HG03558 (cell line): ENCODE measurements around the gene CD81.

Source experiments
- ATAC-seq: cut with Tn5 transposase; IDR thresholded peaks from one replicate; pipeline ENCODE4 v1.9.1; 2021; ENCODE audit warnings: moderate number of reproducible peaks; ENCODE audit not compliant: unreplicated experiment; ENCODE audit errors: extremely low read depth

The CD81 gene

DNA sequence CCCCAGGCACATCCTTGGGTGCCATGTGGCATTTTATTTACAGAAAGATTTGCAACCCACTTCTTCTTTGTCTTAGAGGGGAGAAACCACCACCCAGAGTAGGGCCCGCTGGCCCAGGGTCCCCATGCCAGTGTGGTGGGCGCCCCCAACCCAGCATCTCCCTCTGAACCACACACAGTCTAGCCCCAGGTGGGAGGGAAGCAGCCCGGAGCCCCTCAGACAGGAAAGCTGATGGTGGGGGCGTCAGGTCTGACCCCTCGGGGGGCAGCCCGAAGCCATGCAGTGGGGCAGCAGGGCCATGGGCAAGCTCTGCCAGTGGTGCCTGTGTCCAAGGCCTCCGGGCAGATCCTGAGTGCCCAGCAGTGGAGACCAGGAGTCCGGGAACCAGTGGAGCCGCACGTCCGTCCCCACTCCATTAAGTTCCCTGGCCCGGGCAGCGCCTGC lies 55.5 kb downstream of the CD81 start:
- no peak for ATAC-seq

DNA sequence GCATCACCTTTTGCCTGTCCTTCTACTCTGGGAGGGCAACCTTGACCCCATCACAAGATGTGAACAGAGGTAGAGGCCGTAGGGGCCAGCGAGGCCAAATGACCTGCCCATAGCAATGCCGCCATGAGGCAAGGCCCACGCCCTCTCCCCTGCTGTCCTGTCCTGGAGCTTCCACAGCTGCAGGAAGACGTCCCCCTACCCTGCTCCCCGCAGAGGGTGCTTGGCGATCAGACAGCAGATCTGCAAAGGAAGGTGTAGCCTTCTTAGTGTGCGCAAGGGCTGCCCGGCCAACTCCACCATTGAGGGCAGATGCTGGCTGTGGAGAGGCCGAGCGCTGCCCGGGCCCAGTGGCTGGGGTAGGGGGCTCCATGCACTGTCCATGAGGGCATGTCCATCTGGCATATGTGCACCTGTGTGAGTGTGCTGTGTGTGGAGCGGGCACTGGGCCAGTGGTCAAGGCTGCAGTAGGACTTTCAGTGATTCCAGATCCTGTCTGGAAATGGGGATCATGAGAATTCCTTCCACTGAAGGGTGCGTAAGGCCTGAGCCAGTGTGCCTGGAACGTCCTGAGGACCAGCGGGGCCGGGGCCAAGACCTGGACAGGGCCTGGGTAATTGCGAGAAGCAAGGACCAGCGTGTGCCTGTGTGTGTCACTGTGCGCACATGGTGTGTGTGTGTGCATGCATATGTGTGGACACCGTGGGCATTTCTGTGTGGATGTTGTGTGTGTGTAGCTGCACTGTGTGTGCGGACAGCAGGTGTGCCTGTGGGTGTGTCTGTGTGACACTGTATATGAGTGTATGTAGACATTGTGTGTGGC lies 56.2 kb downstream of the CD81 start:
- no peak for ATAC-seq

DNA sequence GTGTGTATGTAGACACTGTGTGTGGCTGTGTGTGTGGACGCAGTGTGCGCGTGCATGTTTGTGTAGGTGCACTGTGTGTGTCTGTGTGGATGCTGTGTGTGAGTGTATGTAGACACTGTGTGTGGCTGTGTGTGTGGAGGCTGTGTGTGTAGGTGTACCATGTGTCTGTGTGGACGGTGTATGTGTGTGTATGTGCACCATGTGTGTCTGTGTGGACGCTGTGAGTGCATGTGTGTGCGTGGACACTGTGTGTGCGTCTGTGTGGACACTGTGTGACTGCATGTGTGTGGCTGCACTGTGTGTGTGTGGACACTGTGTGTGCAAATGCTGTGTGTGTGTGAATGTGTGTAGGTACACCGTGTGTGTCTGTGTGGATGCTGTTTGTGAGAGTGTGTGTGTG lies 56.9 kb downstream of the CD81 start:
- no peak for ATAC-seq

DNA sequence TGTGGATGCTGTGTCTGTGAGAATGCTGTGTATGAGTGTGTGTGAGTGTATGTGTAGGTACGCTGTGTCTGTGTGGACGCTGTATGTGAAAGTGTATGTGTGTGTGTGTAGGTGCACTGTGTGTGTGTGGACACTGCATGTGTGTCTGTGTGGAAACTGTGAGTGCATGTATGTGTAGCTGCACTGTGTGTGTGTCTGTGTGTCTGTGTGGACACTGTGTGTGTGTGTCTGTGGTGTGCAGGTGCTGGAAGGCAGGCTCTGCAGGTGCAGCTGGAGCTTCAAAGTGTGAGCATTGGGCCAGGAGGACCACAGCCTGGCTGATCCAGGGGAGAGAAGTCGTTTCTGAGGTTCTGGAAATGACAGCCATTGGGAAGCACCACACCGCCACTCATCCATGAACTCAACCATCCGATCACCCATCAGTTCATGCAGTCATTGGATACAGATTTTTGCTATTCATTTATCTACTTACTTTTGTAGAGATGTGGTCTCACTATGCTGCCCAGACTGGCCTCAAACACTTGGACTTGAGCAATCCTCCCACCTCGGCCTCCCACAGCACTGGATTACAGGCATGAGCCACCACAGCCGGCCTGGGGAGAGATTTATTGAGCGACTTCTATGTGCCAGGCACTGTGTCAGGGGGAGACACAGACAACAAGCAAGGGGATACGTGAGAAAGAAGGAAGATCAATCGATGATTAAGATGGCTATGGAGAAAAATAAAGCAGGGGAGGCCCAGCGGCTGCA lies 57.6 kb downstream of the CD81 start:
- no peak for ATAC-seq

DNA sequence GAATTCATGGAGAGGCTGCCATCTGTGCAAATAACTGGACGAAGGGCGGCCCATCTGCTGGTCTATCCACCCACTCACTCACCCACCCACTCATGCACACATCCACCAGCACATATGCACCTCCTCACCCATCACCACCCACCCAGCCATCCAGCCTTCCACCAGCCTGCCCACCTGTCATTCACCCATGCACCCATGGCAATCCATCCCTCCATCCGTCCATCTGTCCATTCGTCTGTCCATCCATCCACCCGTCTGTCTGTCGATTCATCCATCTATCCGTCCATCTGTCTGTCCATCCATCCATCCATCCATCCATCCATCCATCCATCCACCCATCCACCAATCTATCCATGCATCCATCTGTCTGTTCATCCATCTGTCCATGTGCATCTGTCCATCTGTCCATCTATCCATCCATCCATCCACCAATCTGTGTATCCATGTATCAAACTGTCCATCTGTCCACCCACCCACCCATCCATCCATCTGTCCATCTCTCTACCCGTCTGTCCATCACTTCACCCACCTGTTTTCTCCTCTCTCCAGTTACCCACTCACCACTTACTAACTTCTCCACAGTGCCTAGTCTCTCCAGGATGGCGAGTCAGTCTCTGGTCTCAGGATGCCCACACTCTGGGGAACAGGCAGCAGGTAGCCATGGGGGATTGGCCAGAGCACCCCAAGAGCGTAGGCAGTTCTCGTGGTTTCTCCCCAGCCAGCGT lies 58.3 kb downstream of the CD81 start:
- no peak for ATAC-seq

DNA sequence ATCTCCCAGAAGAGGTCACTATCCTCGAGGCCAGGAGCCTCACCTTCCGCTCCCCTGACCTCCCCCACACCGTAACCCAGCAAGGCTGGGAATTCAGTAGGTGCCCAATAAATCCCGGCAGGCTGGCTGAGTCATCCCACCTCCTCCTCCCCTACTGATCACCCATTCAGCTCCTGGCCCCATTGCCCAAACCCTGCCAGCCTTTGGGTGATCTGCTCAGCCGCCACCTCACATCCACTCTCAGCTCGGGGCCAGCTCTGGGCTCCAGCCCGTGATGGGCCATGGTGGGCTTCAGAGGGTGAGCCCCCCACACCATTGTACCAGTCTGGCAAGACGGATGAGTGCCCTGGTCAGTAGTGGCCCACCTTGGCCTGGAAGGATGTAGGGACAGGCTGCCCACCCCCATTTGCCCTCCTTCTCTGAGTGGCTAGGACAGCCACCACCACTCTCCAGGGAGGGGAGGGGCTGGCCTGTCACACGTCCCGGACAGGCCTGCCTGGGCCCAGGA lies 59.0 kb downstream of the CD81 start:
- ATAC-seq: no peak

DNA sequence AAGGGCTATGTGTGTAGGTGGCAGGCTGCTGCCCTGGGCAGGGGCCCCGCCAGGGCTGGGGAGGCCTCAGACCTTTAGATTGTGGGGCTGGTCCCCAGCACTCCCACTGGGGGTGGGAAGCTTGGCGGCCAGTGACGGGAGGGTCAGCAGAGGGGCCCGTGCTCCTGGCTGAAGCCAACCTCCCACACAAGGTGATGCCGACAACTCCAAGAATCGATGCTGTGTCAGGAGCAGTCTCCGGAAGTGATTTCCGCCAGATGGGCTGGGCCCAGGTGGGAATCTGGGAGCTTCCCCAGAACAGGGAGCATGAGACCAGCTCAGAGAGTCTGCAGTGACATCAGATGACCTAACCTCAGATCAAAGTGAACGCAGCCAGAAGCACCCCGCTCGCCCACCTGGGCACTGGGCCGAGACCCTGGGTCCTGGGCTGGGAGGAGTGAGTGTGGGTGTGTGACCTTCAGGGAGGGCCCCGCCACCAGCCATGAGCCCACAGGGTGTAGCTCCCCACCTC lies 59.5 kb downstream of the CD81 start:
- no peak for ATAC-seq

DNA sequence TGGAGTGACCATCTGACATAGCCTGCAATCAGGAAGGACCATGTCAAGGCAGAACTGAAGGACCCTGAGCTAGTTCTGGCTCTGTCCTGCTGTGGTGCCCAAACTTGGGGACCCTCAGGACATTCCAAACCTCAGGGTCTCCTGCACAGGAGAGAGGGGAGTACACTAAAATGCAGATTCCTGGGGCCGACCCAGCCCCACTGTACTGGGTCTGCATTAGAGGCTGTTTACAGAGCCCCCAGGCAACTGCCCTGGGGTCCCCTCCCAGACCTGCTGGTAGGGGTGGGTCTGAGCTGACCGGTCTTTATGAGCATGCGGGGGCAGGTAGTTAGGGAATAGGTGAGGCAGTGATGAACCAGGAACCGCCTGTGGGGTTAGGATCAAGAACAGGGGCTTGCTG lies 60.4 kb downstream of the CD81 start:
- no peak for ATAC-seq

DNA sequence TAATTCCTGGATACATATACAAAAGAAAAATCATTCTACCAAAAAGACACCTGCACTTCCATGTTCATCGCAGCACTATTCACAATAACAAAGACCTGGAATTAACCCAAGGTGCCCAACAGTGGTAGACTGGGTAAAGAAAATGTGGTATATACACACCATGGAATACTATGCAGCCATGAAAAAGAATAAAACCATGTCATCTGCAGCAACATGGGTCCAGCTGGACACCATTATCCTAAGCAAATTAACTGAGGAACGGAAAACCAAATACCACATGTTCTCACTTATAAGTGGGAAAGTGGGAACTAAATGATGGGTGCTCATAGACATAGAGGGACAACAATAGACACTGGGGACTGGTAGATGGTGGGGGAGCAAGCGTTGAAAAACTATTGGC lies 62.7 kb downstream of the CD81 start:
- ATAC-seq: no peak

DNA sequence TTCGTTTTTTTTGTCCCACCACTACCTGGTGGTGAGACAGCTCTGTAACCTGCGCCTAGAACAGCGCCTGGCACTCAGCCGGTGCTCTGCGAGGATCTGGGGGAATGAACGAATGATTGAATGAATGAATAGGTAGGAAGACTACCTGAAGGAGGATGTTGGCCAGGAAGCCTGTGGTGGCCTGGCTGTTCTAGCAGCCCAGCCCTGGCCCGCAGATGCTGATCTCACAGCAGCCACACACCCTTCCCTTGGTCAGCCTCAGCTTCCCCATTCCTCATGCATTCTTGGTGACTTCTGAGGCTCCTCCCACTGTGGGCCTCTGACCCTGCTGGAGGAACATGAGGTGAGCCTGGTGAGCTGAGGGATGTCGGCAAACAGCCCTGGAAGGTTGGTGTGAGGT lies 63.5 kb downstream of the CD81 start:
- no peak for ATAC-seq

DNA sequence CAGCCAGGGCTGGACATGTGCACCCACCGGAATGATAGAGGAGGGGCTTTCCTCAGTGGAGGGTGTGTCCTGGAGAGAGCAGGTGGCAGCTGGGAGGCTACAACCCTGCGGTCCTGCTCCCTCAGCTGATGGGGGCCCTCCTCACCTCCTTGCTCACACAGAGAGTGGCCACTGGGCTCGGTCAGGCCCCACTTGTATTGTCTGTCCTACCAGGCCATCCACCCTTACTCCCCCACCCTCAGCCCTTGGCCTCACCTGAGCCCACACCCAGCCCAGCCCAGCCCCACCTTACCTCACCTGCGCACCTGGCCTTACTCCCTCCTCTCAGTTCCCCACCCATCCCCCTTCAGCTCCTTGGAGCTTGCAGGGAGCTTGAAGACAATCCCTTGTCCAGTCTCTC lies 64.1 kb downstream of the CD81 start:
- no peak for ATAC-seq

DNA sequence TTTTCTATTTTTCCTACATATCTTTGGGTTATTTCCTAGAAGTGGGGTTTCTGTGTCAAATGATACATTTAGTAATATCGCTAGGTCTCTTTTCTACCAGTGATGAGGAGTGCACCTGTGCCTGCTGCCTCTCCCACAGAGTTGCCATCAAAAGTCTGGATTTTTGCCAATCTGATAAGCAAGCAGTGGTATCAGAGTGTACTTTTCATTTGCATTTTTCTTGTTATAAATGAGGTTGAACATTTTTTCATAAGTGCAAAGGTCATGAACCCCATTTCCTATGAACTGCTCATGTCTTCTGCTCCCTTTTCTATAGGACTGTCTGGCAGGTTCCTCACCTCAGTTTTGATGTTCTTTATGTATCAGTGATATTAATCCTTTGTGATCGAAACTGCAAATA lies 65.5 kb downstream of the CD81 start:
- no peak for ATAC-seq

DNA sequence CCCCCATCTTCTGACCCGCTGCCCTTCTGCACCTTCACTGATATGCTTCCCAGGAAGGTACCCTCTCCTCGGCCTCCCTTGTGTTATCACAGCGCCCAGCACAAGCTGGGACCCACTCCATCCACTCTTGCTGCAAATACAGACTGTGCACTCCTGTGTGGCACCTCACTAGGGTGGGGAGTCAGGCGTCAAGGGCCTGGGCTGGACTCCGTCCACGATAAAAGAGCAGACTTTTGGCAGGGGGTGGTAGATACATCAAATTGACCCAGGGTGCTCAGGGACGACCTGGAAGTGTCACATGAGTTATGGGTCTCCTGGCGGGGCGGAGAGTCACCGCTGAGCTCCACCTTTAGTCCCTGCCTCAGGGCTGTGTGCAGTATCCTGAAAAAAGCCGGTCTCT lies 66.3 kb downstream of the CD81 start:
- no peak for ATAC-seq

DNA sequence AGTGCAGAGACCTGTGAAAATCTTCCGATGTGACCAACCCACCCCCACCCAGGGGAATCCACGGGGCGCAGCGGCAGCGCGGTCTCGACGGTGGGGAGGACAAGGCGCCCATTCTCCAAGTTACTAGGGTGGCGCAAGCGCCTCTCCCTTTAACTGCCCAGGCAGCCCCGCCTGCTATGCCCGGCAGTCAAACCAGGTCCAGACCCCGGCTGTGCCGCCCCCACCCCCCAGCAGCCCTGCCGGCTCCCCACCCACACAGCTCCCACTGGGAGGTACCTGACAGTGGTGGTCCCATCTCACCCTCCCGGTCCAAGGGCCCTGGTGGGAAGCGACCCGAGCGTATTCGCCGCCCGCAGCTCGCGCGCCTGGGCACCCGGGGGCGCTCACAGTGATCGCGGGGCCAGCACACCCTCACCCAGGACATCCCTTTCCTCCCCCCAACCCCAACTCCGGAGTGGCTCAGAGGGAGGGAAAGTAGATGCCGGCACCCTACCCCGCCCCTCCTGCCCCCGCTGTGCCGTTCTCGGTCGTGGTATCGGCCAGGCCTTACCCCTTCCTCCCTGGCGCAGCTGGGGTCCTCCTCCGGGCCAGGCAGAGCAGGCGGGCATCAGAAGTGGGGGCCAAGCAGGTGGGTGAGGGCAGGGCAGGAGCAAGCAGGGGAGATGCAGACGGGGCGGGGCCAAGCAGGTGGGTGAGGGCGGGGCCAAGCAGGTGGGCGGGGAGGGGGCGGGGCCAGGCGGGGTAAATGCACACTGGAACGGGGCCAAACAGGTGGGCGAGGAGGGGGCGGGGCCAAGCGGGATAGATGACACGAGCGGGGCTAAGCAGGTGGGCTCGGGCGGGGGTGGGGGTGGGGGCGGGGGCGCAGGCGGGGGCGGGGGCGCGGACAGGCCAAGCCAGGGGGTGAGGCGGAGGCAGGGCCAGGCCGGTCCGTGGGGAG lies 67.0 kb downstream of the CD81 start, which contains the start of gene TRPM5:
Gene TRPM5 (minus strand): TSS at position 634 of the 940 bp plus-strand sequence. CDS start 21,478 bp downstream, outside the sequence.
- no peak for ATAC-seq

DNA sequence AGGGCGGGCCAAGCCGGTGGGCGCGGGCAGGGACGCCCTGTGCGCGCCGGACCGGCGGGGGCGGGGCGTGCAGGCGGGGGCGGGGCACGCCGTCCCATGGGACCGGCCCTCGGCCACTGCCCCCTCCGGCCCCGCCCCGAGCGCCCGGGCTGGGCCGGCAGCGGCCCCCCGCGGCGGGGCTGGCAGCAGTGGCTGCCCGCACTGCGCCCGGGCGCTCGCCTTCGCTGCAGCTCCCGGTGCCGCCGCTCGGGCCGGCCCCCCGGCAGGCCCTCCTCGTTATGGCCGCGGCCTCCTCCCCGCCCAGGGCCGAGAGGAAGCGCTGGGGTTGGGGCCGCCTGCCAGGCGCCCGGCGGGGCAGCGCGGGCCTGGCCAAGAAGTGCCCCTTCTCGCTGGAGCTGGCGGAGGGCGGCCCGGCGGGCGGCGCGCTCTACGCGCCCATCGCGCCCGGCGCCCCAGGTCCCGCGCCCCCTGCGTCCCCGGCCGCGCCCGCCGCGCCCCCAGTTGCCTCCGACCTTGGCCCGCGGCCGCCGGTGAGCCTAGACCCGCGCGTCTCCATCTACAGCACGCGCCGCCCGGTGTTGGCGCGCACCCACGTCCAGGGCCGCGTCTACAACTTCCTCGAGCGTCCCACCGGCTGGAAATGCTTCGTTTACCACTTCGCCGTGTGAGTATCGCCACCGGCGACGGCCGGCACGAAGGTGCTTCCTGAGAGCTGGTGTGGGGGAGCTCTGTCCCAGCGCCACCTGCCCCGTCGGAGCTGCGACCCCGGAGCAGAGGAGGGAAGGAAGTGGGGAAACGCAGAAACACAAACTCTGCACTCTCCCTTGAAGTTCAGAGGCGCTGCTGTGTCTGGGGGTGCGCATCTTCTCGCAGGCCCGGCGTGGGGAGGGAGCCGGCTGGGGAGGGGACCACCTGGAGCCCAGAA lies 68.0 kb downstream of the CD81 start, which contains the start of gene KCNQ1:
Gene KCNQ1 (plus strand): TSS at position 188 of the 925 bp plus-strand sequence. CDS start 91 bp downstream, at position 279.
- no peak for ATAC-seq

DNA sequence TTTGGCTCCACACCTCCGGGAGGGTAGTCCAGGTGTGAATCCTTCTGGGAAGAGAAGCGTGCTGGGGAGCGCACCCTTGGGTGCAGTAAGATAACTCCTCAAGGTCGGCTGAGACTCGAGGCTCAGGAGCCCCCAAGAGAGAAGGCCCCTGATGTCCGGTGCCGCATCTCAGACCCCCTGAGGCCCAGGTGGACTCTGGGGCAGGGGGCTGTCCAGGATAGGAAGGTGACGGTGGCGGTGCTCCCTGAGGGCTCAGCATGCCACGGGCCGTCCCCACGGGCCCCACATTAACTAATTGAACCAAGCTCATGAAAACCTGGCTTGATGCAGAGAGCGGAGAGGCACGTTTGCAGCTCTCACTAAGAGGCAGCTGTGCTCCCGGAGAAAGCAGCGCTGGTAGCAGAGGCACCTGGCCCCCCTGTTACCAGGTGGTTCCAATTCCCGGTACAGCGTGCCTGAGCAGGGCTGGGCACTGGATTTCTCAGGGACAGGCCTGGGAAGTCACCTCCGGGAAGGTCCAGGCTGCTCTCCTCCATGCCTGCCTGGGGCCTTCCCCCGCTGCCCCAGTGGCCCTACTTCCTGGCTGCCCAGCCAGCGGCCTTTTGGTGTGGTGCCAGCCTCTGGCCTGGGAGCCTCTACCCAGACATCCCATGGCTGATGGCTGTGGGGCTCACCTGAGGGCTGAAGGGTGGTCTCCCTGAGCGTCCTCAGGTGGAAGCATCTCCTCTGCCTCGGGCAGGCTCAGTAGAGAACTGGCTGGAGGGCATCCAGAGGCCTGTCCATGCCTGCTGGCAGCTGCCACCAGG lies 68.8 kb downstream of the CD81 start:
- ATAC-seq: no peak

DNA sequence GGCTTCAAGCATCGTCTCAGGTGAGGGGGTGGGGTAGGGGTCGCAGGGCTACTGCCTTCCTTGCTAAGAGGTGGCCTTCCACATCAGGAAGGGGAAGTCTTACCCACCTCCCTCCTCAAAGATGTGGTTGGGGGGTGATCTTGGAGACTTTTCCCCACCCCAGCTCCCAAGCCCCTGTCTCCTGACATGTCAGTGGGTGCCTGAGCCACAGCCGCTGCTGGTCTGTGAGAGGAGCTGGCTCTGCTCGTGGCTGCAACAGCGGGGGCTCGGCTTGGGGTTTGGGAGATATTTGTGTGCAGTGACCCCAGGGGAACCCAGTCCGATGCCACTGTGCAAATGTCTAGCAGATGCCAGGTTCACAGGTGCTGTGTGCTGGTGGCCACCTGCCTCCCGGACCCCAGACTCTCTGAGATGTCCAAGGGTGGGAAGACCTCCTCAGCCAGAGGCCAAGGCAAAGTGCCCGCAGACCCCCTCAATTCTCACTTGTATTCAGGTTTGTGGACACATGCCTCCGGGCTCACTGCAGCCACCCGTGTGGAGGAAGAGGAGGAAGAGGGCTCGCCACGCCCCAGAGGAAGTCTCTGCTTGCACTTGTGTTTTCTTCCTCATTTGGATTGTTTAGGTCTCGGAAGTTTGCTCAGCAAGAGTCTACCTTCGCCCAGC lies 69.6 kb downstream of the CD81 start:
- no peak for ATAC-seq
